NCI-H146 treated with DMSO at 0.1 percent for 48 hours (cell line): ENCODE data around the gene NDUFAF3.

ENCODE experiments used
- DNase-seq: peaks from one replicate; lab custom pipeline; 2025; ENCODE audit not compliant: unreplicated experiment; lab: John Stamatoyannopoulos, UW

The NDUFAF3 gene, protein sequence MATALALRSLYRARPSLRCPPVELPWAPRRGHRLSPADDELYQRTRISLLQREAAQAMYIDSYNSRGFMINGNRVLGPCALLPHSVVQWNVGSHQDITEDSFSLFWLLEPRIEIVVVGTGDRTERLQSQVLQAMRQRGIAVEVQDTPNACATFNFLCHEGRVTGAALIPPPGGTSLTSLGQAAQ

DNA sequence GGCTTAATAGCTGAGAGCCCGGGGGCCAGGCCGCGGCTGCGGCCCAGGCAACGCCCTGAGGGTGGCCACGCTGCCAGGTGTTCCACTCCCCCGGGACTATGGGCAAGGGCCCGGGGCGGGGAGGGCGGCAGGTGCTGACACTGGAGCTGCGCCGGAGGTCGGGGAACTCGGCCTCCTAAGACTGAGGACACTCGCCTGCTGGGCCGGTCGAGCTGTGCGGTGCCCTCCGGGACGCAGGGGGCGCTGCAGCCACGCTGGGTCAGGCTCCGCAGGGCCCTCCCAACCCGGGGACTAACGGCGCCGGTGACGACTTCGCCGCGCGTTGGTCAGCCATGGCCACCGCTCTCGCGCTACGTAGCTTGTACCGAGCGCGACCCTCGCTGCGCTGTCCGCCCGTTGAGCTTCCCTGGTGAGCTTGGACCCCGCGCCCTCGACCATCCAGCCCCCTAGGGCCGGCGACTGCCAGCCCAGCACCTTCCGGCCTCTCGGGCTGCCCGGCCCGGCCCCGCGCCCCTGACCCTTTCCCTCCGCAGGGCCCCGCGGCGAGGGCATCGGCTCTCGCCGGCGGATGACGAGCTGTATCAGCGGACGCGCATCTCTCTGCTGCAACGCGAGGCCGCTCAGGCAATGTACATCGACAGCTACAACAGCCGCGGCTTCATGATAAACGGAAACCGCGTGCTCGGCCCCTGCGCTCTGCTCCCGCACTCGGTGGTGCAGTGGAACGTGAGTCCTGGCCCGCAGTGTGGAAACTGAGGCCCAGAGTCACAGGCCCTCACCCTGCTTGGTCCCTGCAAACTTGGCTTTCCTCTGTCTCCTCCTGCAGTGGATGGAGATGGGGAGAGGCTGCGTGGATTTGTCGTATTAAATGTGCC is at the start of gene NDUFAF3:
TSS of gene NDUFAF3 (plus strand) at position 309 of the 875 bp plus-strand sequence. CDS start at position 333, 24 bp downstream.
- DNase-seq: peak; percentile 85

DNA sequence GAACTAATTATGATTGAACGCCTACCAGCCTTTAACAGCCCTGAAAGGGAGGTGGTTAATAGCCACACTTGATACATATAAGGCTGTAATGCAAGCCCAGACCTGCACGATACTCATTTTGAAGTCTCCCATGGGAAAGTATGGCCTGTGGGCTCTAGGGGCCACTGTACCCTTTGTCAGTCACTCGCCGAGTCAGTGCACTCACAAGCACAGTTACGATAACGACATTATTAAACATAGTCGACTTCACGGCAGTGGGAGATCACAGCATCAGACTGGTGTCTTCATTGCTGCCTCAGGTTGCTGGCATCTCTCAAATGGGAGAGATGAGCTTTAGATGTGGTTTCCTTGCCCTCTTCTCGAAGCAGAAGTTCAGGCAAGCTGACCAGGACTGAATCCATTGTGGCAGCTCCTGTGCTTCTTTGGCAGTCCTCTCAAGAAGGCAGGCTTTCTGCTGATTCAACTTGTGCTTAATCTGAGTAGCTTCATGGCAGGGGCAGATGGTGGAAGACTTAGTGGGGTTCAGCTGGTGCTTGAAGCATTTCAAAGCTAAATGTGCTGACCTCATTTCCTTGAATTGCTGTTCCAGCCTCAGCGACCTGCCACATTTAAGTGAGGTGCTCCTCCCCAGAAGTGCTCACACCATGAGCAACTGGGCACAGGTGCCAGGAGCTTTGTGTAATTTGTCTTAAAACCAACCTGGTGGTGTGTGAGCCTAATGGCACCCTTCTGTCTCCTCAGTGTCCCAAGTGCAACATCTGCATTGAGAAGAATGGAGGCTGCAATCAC is 47.7 kb upstream of the NDUFAF3 start:
- DNase-seq: no peak

DNA sequence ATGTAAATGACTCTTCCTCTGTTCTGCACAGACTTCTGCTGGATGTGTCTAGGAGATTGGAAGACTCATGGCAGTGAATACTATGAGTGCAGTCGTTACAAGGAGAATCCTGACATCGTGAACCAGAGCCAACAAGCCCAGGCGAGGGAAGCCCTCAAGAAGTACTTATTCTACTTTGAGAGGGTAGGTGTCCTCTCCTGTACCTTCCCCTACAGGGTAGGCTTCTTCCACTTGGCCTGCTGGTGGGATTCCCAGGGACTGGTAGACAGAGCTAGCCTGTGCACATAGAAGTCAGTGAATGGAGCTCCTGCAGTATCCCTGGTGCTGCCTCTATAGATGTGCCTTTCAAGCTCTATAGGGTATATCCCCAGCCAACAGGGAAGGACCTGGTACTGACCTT is 42.5 kb upstream of the NDUFAF3 start:
- no peak for DNase-seq

DNA sequence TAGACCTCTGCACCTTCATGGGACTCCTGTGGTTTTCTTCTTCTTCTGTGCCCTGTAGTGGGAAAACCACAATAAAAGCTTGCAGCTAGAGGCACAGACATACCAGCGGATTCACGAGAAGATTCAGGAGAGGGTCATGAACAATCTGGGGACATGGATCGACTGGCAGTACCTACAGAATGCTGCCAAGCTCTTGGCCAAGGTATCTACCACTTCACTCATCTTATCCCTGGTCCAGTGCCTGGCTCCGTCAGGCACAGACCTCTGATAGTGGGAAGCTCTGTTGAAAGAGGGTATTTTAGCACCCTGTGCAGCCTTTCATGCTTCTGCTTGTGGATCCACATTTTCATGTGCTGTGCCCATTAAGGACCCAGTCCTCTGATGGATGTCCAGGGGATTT is 41.6 kb upstream of the NDUFAF3 start:
- DNase-seq: no peak

DNA sequence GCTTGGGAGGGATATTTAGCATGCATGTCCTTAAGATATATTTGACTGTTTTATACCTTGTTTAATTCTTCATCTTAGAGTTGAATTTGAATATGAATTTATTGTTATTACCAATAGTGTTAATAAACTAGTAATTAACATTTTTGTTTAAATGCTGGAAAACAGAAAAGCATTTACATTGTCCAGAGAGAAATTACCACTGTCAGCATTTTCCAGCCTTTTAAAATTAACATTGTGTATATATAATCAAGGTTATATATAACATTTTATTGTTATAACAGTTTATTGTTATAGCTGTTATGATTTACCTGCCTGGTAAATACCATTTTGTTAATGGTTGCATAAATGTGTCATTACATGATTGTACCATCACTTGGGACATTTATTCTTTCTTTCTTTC is 39.9 kb upstream of the NDUFAF3 start:
- no peak for DNase-seq

DNA sequence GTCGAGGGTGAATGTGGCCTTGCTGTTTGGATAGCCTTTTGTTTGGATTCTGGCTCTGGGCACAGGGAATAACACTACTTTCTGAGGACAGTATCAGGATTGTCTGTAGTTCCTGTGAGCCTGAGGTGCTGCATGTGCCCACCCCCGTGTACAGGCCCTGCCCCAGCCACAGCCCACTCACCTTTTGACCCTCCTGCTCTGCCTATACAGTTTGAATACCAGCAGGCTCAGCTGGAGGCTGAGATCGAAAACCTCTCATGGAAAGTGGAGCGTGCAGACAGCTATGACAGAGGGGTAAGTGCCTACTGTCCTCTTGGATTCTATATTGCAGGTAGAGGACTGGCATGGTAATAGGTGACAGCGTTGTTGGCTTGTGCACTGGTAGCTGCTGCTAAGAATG is 39.2 kb upstream of the NDUFAF3 start:
- DNase-seq: no peak

DNA sequence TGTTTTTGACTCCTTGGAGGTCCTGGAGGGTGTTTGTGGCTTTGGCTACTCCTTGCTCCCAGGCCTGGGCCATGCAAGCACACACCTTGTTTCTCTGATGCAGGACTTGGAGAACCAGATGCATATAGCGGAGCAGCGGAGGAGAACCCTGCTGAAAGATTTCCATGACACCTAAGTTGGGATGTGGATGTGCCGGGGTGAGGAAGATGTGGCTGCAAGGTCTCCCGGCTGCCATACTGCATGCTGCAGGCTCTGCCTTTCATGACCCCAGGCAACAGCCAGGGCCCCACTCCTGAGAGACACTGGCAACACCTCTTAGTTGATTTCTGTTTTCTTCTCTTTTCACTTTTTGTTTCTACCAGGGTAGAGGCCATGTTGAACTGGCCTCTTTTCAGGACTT is 38.8 kb upstream of the NDUFAF3 start:
- no peak for DNase-seq

DNA sequence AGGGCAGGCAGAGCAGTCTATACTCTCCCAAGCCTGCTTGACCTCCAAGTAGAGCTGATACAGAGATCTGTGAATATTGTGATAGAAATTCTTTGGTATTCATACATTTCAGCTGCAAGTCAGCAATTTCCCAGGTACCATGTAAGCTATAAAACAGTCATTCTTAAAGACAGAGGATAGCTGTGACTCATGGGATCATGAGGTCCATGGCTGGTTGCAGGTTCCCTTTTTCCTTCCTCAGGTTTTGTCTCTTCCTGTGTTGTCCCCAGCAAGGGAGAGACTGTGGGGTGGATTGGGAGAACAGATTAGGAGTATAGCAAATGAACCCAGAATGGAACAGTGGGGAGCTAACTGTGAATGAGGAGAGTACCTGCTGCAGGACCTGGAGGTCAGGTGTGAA is 37.3 kb upstream of the NDUFAF3 start:
- no peak for DNase-seq

DNA sequence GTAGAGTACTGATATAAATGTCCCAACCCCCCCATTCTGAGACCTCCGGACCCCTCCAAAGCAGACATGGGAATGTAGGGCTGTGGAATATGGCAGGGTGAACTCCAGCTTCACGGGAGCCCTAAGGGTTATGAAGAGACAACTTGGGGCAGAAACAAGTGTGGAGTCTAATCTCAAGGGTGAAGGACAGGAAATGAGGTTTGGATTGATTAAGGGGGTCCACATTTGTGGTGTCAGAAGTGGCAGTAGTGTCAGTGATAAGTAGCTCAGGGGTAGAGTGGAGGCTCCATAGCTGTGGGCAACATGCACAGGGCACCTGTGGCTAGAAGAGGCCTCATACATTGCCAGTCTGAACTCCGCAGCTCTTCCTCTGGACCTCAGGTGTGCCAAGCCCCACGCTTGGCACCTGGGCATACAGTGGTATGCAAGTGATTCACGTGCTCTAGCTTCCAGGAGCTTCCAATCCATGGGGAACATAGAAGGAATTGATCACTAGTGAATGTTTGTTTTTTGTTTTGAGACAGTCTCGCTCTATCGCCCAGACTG is 36.0 kb upstream of the NDUFAF3 start:
- no peak for DNase-seq

DNA sequence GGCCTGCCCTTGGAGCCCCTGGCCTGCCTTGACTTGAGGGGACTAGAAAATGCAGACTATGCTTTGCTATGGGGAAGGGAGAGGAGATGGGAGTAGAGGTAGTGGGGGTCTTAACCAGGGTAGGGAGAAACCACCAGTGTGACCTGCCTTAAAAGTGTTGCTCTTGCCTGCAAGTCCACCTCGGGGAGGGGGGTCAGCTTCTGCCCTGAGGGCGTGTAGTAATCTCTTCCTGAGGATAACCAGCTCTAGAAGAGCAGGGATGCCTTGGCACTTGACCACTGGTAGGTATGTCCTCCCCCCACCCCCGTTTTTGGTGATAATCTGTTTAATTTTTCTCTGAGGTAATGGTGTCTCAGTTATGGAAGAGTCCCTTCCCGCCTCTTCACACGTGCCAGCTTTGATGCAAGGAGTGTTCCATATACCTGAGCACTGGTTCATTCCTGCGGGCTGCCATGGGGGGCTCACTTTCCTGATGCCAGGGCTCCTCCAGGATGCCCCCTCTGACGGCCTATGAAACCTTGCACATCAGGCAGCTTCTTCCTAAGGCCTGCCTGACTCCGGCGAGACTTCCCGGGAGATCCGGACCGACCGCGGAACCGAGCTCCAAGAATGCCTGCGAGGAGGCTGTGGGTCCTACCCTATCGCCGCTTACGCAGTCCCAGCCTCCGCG is 32.7 kb upstream of the NDUFAF3 start:
- no peak for DNase-seq

DNA sequence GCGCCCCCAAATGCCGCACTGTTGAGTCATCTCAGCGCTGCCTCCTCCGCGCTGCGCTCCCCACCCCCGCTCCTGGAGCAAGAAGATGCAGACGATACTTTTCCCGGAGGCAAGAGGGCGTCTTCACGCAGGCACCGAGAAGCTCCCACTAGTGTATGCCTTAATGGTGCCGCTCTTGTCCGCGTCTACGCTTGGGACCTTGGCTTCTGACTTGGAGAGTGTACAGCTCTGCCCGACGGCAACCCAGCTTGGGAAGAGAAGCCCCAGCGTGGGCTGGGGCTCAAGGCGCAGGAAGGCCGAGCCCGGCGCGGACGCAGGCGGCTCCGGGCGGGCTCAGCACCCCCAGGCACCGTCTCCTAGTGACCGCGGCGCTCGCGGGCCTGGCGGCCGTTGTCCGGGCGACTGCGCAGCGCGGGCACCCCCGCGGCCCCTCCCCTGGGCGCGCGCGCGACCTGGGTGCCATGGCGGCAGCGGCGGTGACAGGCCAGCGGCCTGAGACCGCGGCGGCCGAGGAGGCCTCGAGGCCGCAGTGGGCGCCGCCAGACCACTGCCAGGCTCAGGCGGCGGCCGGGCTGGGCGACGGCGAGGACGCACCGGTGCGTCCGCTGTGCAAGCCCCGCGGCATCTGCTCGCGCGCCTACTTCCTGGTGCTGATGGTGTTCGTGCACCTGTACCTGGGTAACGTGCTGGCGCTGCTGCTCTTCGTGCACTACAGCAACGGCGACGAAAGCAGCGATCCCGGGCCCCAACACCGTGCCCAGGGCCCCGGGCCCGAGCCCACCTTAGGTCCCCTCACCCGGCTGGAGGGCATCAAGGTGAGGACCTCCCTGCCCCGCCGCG is 31.9 kb upstream of the NDUFAF3 start, which contains the start of gene P4HTM:
TSS of gene P4HTM (plus strand) at position 446 of the 840 bp plus-strand sequence. CDS start at position 462, 16 bp downstream.
- peak; percentile 16 for DNase-seq

DNA sequence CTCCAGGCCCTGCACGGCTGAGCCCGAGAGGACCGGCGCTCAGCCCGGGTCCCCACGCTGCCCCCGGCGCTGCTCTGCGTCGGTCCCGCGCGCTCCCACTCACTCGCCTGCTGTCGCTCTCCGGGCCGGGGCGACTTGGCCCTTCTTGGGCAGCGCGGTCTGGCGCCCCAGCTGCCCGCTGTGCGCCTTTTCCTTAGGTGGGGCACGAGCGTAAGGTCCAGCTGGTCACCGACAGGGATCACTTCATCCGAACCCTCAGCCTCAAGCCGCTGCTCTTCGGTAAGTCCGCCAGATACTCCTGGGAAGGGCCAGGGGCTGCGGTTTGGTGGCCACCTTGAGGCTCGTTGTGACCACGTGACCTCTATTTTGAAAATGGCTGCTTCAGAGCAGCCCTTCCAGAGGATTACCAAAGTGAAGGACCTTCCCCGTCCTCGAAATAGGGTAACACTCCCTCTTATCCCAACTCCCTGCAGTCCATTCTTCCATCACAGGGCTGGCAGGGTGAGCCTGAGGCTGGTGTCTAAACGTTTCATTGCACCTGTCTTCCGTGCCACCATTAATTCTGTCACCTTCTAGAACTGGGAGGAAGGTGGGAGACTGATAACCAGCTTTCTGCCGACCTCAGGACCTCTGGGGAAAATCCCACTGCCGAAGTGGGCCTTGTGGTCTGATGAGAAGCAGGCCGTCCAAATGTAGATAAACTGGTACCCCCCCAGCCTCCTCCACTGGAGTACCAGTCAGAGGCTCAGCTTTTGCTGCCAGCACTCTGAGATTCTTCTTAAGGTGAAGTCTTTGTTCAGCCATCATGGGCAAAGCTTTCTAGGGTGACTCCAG is 31.1 kb upstream of the NDUFAF3 start:
- no peak for DNase-seq

DNA sequence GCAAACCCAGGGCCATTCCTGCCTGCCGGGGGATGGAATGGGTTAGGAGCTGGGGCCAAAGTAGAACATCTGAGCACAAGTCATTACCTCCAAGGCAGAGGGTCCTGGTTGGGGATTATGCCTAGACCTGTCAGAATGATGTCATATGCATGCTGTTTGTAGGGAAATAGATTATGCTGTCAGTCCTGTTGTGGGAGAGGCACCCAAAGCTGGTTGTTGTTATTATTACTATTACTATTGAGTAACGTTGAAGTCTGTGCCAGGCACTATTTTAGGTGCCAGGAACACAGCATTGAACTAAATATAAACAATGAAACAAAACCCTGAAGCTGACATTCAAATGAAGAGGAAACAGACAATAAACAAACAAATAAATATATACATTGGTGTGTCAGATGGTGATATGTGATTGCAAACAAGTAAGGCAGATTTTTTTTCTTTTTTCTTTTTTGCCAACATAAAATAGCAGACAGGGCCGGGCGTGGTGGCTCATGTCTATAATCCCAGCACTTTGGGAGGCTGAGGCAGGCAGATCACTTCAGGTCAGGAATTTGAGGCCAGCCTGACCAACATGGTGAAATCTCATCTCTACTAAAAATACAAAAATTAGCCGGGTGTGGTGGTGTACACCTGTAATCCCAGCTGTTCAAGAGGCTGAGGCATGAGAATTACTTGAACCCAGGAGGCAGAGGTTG is 29.9 kb upstream of the NDUFAF3 start:
- DNase-seq: no peak

DNA sequence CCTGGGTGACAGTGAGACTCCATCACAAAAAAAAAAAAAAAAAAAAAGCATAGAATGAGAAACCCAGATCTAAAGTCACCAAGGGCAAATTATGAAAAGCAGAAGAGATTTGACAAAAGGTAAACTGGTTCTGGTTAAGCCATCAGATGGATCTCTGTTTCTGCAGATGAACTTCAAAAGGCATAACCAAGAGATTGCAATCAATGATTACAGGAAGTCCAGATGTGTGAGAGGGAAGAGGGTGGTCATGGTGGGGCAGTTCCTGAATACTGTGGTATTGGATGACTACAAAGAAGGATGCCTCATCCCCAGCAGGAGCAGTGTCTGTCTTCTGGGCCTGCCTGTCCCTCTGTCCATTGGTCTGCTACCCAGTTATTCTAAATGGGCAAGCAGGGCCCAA is 28.1 kb upstream of the NDUFAF3 start:
- no peak for DNase-seq

DNA sequence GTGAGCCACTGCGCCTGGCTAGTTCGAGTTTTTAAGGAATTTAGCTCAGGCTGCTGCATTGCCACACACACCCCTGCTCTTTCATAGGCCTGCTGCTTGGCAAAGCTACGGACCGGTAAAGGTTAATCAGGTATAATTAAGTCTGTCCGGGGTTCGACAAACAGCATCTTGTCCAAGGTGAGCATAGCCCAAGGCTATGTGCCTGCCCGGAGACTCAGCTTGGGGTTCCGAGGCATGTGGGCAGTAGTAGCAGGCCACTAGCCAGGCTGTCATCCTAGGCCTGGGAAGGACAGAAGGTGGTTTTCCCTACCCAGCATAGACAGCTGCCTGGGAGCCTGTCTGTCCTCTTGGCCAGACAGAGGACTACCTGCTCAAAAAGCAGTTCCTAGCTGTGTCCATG is 25.3 kb upstream of the NDUFAF3 start:
- no peak for DNase-seq

DNA sequence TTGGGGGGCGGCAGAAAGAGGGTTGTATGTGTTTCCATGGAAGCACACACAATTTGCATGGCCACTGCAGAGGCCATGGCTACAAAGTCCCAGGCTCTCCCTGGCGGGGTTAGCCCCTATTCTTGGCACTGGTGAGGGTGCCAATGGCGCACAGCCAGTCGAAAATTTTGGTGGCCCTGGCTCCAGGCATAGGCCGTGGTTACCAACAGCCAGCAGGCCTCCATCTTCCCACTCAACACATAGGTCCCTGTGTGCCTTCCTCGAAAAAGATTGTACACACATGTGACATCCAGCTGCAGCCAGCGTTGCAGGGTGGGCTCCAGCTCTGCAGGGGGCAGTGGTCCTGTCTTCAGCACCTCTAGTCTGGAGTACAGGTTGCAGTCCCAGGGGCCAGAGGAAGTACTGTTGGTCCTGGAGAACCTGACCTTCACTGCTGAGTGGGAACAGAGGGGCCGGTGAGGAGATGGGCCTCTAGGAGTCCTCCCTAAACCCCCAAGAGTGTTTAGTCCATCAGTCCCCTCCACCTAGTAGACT is 24.8 kb upstream of the NDUFAF3 start:
- DNase-seq: no peak

DNA sequence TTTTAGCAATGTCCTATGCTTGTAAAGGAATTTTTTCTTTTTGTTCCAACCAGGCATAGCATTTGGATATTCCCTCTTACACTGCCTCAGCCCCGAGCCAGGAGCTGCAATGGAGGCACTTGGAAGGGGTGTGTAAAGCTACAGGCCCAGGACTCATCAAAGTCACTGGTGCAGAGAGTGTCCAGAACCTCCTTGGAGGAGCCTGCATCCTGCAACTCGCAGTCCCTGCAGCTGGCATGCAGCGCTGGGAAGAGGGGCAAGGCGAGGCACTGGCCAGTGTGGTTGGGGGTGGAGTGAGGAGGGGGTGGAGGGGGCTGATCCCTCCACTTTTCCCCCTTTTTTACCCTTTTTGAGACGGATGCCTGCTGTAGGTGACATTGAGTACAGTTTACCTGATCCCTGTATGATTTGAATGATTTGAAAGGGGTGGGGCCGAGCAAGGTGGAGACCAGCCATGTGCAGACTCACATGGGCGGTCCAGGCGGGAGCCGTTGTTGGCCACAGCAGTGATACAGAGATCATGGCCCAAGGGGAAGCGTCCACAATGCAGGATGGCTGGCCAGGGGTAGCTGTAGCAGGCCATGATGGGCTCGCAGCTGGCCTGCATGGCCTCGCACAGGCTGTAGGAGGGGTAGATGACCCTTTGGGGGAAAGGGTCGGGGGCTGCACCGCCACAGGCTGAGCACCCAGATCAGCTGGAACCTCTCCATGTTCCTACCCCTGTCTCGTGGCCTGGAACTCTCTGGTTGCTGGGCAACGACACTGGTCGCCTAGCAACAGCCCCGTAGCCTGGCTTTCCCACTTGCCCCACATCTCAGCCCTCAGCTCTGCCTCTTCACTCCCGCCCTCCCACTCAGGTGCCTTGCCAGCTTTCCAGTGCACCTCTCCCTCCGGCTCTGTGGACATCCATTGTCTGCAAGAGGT is 23.9 kb upstream of the NDUFAF3 start:
- no peak for DNase-seq
